ENCODE measurements around the gene SERPINB1.
"Not testable (repeated sequence)": the region's sequence is repeated elsewhere in the genome, so short reads cannot be mapped to it uniquely, and the experiment has no call there.

The SERPINB1 gene

GRCh38 chr6:2841264-2842138, at the start of gene SERPINB1:
SERPINB1 (minus strand) TSS chr6:2841863; CDS start chr6:2840586, 1,277 bp downstream.
- DNase-seq = peak; percentile 68

GRCh38 chr6:2890976-2891767, 49.5 kb upstream of the SERPINB1 start:
- no peak for DNase-seq

GRCh38 chr6:2885967-2886735, 44.5 kb upstream of the SERPINB1 start:
- no peak for DNase-seq

- no peak for DNase-seq
Measured at GRCh38 chr6:2884804-2885203, 43.1 kb upstream of the SERPINB1 start.

- DNase-seq = no peak
Measured at GRCh38 chr6:2883673-2884072, 42.0 kb upstream of the SERPINB1 start.

- no peak for DNase-seq
Measured at GRCh38 chr6:2881423-2881822, 39.8 kb upstream of the SERPINB1 start.

- not testable (repeated sequence) for DNase-seq
Measured at GRCh38 chr6:2880156-2880555, 38.5 kb upstream of the SERPINB1 start.

GRCh38 chr6:2877960-2878359, 36.3 kb upstream of the SERPINB1 start:
- DNase-seq = no peak

- DNase-seq = no peak
Measured at GRCh38 chr6:2877057-2877882, 35.6 kb upstream of the SERPINB1 start.

- no peak for DNase-seq
Measured at GRCh38 chr6:2876210-2877056, 34.8 kb upstream of the SERPINB1 start.

- DNase-seq = peak; percentile 53
Measured at GRCh38 chr6:2875359-2876191, 33.9 kb upstream of the SERPINB1 start.

- no peak for DNase-seq
Measured at GRCh38 chr6:2873643-2874042, 32.0 kb upstream of the SERPINB1 start.

- DNase-seq = no peak
Measured at GRCh38 chr6:2872423-2873358, 31.0 kb upstream of the SERPINB1 start.

- DNase-seq = no peak
Measured at GRCh38 chr6:2871953-2872352, 30.3 kb upstream of the SERPINB1 start.

- DNase-seq = no peak
Measured at GRCh38 chr6:2871102-2871501, 29.4 kb upstream of the SERPINB1 start.

GRCh38 chr6:2870046-2870636, 28.5 kb upstream of the SERPINB1 start:
- DNase-seq = no peak

- no peak for DNase-seq
Measured at GRCh38 chr6:2868637-2869036, 27.0 kb upstream of the SERPINB1 start.

GRCh38 chr6:2866171-2866846, 24.6 kb upstream of the SERPINB1 start:
- DNase-seq = no peak

Data from activated naive CD4-positive, alpha-beta T cell treated with anti-CD3 and anti-CD28 coated beads, Interleukin-2, amount 50 U/mL, for 16 hours (primary cell).